22Rv1 (cell line): ENCODE data around the gene CGB5.

Source experiments
- H3K27ac ChIP-seq: fragments of 450-650 bp; 2 replicates; pipeline ENCODE4 v1.5.1; 2017
- ZFX ChIP-seq: fragments of 450-650 bp; IDR thresholded peaks from 2 replicates; pipeline ENCODE4 v1.6.1; 2017; ENCODE audit warnings: antibody characterized with exemption, borderline replicate concordance
- TF ChIP-seq, protein P1 (sequence below): fragments of 450-650 bp; IDR thresholded peaks from 2 replicates; pipeline ENCODE4 v1.5.1; 2017; ENCODE audit warnings: mild to moderate bottlenecking

The CGB5 gene

GRCh38 chr19:49057636-49058234 is 14.1 kb downstream of the CGB5 start, which contains the start of gene CGB7:
CGB7 (minus strand) TSS chr19:49057749; CDS start chr19:49055375, 2,374 bp downstream.
- H3K27ac ChIP-seq = no peak within 1 kb of the TSS
- no peak for TF ChIP-seq ZFX
- TF ChIP-seq, protein P1, sequence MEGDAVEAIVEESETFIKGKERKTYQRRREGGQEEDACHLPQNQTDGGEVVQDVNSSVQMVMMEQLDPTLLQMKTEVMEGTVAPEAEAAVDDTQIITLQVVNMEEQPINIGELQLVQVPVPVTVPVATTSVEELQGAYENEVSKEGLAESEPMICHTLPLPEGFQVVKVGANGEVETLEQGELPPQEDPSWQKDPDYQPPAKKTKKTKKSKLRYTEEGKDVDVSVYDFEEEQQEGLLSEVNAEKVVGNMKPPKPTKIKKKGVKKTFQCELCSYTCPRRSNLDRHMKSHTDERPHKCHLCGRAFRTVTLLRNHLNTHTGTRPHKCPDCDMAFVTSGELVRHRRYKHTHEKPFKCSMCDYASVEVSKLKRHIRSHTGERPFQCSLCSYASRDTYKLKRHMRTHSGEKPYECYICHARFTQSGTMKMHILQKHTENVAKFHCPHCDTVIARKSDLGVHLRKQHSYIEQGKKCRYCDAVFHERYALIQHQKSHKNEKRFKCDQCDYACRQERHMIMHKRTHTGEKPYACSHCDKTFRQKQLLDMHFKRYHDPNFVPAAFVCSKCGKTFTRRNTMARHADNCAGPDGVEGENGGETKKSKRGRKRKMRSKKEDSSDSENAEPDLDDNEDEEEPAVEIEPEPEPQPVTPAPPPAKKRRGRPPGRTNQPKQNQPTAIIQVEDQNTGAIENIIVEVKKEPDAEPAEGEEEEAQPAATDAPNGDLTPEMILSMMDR = no peak

- no peak overlapping the region for H3K27ac ChIP-seq
- no peak for TF ChIP-seq ZFX
- TF ChIP-seq, protein P1 = no peak
Measured at GRCh38 chr19:49058562-49058961, 14.9 kb downstream of the CGB5 start.

DNA sequence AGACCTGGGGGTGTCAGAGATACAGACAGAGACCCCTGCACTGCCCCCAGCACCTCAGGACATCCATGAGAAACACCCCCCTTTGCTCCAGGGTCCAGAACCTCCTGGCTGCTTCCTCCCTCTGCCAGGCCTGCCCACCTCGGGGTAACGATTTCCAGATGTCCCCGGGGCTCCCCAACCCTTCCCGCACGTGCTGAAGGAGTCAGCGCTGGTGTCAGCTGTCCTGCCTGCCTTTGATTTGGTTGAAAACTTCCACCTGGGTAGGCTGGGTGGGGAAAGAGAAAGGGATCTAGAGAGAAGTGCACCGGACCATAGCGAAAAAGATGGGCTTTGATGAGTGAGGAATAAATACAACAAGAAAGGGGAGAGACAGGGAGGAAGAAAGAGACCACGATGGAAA is 15.4 kb downstream of the CGB5 start:
- TF ChIP-seq, protein P1 = no peak
- TF ChIP-seq ZFX = no peak
- no peak overlapping the region for H3K27ac ChIP-seq

- no peak overlapping the region for H3K27ac ChIP-seq
- TF ChIP-seq, protein P1 = no peak
- no peak for TF ChIP-seq ZFX
Measured at GRCh38 chr19:49061000-49061399, 17.4 kb downstream of the CGB5 start.

GRCh38 chr19:49061445-49061844 is 17.8 kb downstream of the CGB5 start:
- TF ChIP-seq ZFX = no peak
- TF ChIP-seq, protein P1 = no peak

DNA sequence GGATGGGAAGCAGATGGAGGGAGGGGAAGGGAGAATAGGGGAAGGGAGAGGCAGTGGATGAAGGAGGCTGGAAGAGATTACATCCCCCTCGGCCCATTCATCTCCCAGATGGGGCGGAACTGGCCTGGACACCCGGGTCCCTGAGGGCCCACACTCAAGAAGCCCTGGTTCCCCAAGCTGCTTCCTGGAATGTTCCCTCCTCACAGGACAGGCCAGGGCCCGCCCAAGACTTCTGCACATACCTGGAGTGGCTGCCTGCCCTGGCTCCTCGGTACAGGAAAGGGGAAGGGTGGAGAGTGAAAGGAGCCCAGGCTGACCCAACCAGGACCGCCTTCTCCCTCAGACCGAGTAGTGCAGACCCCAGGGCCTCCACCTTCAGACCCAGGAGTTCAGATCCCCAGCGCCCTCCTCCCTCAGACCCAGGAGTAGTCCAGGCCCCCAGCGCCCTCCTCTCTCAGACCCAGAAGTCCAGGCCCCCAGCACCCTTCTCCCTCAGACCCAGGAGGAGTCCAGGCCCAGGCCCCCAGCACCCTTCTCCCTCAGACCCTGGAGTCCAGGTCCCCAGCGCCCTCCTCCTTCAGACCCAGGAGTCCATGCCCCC is 20.5 kb downstream of the CGB5 start:
- no peak overlapping the region for H3K27ac ChIP-seq

More at GRCh38 chr19:49061445-49061844, 17.8 kb downstream of the CGB5 start:
- H3K27ac ChIP-seq = no peak overlapping the region

More for the DNA sequence above, 20.5 kb downstream of the CGB5 start:
- TF ChIP-seq, protein P1 = no peak
- TF ChIP-seq ZFX = no peak
